Measurements from ENCODE around the gene KCTD1. TPM values are rescaled to one million over a fixed set of nuclear protein-coding genes. Genes with fewer than 3 reads are reported as not detected.

Gene KCTD1
- total and polyA plus RNA-seq, 2 of the 4 experiments (the other 2 are of a cell fraction): 5.0 to 5.8 TPM

- no peaks in the 10 kb centered on the region for H3K4me1 ChIP-seq (ENCODE audit: control insufficient read depth, insufficient read depth, low read length)
- DNase-seq (no peak), ATAC-seq (ENCODE audit: low read depth) (no peak)
- H3K36me3 ChIP-seq (ENCODE audit: control insufficient read depth, insufficient read depth, low read length): no peaks in the 10 kb centered on the region
- H3K4me2 ChIP-seq (ENCODE audit: low read depth, low read length): no peak overlapping the region
- H3K79me1 ChIP-seq (ENCODE audit: low read depth in 1 of 2, low read length in 2 of 2): no peaks in the 10 kb centered on the region
- no peak overlapping the region for H3K27ac ChIP-seq (ENCODE audit: insufficient read depth, low read length)
- no peak overlapping the region for H4K91ac ChIP-seq (ENCODE audit: insufficient read depth, low read depth, low read length)
- H3K9me1 ChIP-seq (ENCODE audit: insufficient read depth, low read length): no peaks in the 10 kb centered on the region
- H4K5ac ChIP-seq (ENCODE audit: low read depth, low read length): no peak overlapping the region
- ChIA-PET POLR2A (ENCODE audit: unreplicated experiment) (no interaction called here), CTCF (no interaction called here)
- no peak overlapping the region for H3K4ac ChIP-seq (ENCODE audit: low read depth, low read length)
- H4K20me1 ChIP-seq (ENCODE audit: insufficient read depth, low read length): no peaks in the 10 kb centered on the region
- no TSS peak for BruUV-seq (replicated peaks)
- intact Hi-C loops (cut with micrococcal nuclease): loop anchor here (5.0 to 10.0 kb wide), 2 partner anchors 138 to 1186 kb away; partner anchors contain the start of gene KCTD1
- dilution Hi-C loops (cut with HindIII; ENCODE audit: low sequenced_read_pairs, unreplicated experiment): no loop called here
- peaks cover 12% of the 10 kb centered on the region for H3K27me3 ChIP-seq (ENCODE audit: control insufficient read depth, insufficient read depth, low read length)
- in situ Hi-C loops (cut with MboI; ENCODE audit: low sequenced_read_pairs): loop anchor here (5.0 kb wide), 1 partner anchor 238 kb away; no protein-coding TSS in a partner anchor
- H3K14ac ChIP-seq (replicated peaks; ENCODE audit: low read depth, low read length): no peak overlapping the region
- TF ChIP-seq RAD21 (IDR thresholded peaks at IDR 0.05; ENCODE audit: low read length): no peak
- TF ChIP-seq SMC3 (IDR thresholded peaks at IDR 0.05; ENCODE audit: low read depth, low read length): no peak
- TF ChIP-seq, protein P1, sequence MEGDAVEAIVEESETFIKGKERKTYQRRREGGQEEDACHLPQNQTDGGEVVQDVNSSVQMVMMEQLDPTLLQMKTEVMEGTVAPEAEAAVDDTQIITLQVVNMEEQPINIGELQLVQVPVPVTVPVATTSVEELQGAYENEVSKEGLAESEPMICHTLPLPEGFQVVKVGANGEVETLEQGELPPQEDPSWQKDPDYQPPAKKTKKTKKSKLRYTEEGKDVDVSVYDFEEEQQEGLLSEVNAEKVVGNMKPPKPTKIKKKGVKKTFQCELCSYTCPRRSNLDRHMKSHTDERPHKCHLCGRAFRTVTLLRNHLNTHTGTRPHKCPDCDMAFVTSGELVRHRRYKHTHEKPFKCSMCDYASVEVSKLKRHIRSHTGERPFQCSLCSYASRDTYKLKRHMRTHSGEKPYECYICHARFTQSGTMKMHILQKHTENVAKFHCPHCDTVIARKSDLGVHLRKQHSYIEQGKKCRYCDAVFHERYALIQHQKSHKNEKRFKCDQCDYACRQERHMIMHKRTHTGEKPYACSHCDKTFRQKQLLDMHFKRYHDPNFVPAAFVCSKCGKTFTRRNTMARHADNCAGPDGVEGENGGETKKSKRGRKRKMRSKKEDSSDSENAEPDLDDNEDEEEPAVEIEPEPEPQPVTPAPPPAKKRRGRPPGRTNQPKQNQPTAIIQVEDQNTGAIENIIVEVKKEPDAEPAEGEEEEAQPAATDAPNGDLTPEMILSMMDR (conservative IDR thresholded peaks at IDR 0.05; ENCODE audit: low read depth, low read length): no peak
- TF ChIP-seq, protein P2, sequence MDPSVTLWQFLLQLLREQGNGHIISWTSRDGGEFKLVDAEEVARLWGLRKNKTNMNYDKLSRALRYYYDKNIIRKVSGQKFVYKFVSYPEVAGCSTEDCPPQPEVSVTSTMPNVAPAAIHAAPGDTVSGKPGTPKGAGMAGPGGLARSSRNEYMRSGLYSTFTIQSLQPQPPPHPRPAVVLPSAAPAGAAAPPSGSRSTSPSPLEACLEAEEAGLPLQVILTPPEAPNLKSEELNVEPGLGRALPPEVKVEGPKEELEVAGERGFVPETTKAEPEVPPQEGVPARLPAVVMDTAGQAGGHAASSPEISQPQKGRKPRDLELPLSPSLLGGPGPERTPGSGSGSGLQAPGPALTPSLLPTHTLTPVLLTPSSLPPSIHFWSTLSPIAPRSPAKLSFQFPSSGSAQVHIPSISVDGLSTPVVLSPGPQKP (IDR thresholded peaks at IDR 0.05; ENCODE audit: borderline replicate concordance, low read depth, low read length): no peak
- TF ChIP-seq RFX5 (IDR thresholded peaks at IDR 0.05; ENCODE audit: low read depth, low read length): no peak
- TF ChIP-seq CHD1 (IDR thresholded peaks at IDR 0.05; ENCODE audit: low read depth, low read length): no peak
- no peak for TF ChIP-seq MXI1 (IDR thresholded peaks at IDR 0.05; ENCODE audit: borderline replicate concordance, low read depth, low read length)
- TF ChIP-seq NFE2L2 (IDR thresholded peaks at IDR 0.05; ENCODE audit: low read depth, low read length): no peak
- TF ChIP-seq BHLHE40 (IDR thresholded peaks at IDR 0.05; ENCODE audit: low read depth, low read length): no peak
- TF ChIP-seq MAZ (IDR thresholded peaks at IDR 0.05; ENCODE audit: borderline replicate concordance, low read depth, low read length): no peak
- TF ChIP-seq RCOR1 (IDR thresholded peaks at IDR 0.05; ENCODE audit: insufficient replicate concordance, low read length): no peak
- no peak for TF ChIP-seq MAFK (IDR thresholded peaks at IDR 0.05; ENCODE audit: low read depth, low read length)
- TF ChIP-seq CEBPB (IDR thresholded peaks at IDR 0.05; ENCODE audit: low read depth, low read length): no peak
- no peak for TF ChIP-seq USF2 (IDR thresholded peaks at IDR 0.05; ENCODE audit: low read depth, low read length)
- no peak for TF ChIP-seq POLR2A (IDR thresholded peaks at IDR 0.05; ENCODE audit: low read depth, low read length)
- no peak for TF ChIP-seq FOS (IDR thresholded peaks at IDR 0.05; ENCODE audit: low read depth, low read length)
- no peak overlapping the region for H3K4me3 ChIP-seq (ENCODE audit: insufficient read depth, low read depth, low read length)
- 49% methylated on average over 2 of the region's 4 CpGs; no CpG with 5 or more reads in 1 of the 2 experiments for WGBS, 2 experiments (ENCODE audit: extremely low coverage in 2 of 2, insufficient read length in 1 of 2)
- no peak overlapping the region for H2AK5ac ChIP-seq (ENCODE audit: low read depth, low read length)
- no peak overlapping the region for H3K56ac ChIP-seq (ENCODE audit: extremely low read depth, insufficient read depth, low read length)
- H2BK15ac ChIP-seq (ENCODE audit: low read depth, low read length): no peak overlapping the region
- no peak overlapping the region for H4K8ac ChIP-seq (ENCODE audit: low read depth in 2 of 2, low read length in 2 of 2)
- H3K18ac ChIP-seq (ENCODE audit: low read depth, low read length): no peak overlapping the region
- no peak overlapping the region for H2AK9ac ChIP-seq (replicated peaks; ENCODE audit: low read depth, low read length, poor library complexity)
- H3K23ac ChIP-seq (ENCODE audit: low read depth, low read length): no peak overlapping the region
- no peak overlapping the region for H2BK120ac ChIP-seq (ENCODE audit: low read depth, low read length)
- no peak overlapping the region for H2AFZ ChIP-seq (replicated peaks; ENCODE audit: low read length, poor library complexity)
- H3K9ac ChIP-seq (ENCODE audit: low read depth, low read length): no peak overlapping the region
- no peak overlapping the region for H2BK5ac ChIP-seq (ENCODE audit: low read depth, low read length, poor library complexity, severe bottlenecking)
- no peaks in the 10 kb centered on the region for H3K9me3 ChIP-seq (ENCODE audit: control insufficient read depth, insufficient read depth, low read length)
- H2BK20ac ChIP-seq (ENCODE audit: low read depth, low read length): no peak overlapping the region
Observed at GRCh38 chr18:26409091-26409490, 139.3 kb downstream of the KCTD1 start.
